HG03066 (cell line): ENCODE measurements around the gene RPL39L.
"Not testable (repeated sequence)": the region's sequence is repeated elsewhere in the genome, so short reads cannot be mapped to it uniquely, and the experiment has no call there.

ENCODE experiments used
- ATAC-seq: cut with Tn5 transposase; IDR thresholded peaks from one replicate; pipeline ENCODE4 v1.9.1; 2021; ENCODE audit warnings: low read depth; ENCODE audit not compliant: unreplicated experiment

Gene RPL39L

GRCh38 chr3:187145149-187145895 is 6.0 kb upstream of the RPL39L start:
- no peak for ATAC-seq

DNA sequence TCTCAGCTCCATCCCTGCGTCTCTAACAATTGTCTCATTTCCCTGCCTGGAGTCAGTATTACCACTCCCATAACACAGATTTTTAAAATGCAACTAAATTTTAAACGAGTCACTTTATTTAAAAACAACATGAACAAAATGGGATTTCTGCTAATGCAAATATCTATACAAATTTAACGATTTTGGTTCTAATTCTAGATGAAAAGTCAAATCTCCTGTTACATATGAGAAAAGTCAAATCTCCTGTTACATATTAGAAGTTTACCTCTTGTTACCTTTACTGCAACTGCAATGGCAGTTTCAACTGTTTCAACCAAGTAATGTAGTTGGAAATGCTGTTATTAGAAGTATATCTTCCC is 578 bp upstream of the RPL39L start:
- ATAC-seq = no peak

- no peak for ATAC-seq
Observed at GRCh38 chr3:187136936-187137335, 2.4 kb downstream of the RPL39L start.

- no peak for ATAC-seq
Observed at GRCh38 chr3:187136337-187136736, 3.0 kb downstream of the RPL39L start.

GRCh38 chr3:187135172-187135690 is 4.1 kb downstream of the RPL39L start:
- not testable (repeated sequence) for ATAC-seq

GRCh38 chr3:187133181-187133580 is 6.1 kb downstream of the RPL39L start:
- ATAC-seq = not testable (repeated sequence)

DNA sequence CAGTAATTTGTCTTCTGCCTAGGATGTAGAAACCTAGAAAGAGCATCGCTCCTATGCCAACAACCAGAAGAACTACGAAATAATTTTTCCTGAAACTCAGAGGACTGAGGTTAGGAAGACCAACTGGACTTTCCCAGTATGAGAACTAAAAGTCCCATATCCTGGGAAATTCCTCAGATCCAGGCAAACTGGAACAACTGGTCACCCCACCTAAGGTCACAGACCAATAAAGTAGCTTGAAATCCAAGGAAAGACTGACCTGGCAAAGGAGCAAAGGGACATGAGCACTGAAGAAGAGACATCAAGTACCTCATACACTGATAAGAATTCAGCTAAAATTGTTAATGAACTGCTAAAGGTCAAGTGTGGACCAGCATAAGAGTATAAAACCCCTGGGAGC is 6.6 kb downstream of the RPL39L start:
- ATAC-seq = no peak

GRCh38 chr3:187131981-187132380 is 7.3 kb downstream of the RPL39L start:
- no peak for ATAC-seq

GRCh38 chr3:187130346-187131066 is 8.8 kb downstream of the RPL39L start:
- peak; percentile 76 for ATAC-seq

DNA sequence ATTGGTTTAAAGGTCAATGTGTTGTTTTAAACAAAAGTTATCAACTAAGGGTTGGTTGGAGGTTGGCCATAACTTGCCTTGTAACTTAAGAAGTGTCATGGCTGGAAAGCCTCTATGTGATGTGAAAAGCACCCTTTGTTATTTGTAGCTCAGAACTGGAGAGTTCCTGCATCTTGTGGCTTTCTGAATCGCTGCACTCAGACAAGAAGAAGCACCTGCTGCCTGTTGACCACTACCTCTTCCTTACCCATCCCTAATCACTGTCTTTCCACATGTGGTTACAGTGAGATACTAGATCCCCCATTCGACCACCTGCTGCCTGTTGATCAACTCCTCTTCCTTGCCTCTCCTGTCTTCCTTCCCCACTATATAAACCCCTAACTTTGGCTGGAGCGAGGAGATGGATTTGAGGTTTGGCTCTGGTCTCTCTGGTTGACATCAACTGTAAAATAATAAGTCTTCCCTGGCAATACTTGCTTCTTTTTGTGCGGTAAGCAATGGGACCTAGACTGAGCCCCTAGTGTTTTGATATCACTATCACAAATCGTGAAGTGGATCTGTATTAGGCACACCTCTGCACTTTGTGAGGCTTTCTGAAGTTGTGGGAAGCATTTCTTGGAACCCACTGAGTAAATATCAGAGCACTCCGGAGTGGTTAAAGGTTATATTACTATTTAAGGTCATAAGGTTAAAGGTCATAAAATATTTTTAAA is 13.8 kb downstream of the RPL39L start:
- peak; percentile 86 for ATAC-seq

DNA sequence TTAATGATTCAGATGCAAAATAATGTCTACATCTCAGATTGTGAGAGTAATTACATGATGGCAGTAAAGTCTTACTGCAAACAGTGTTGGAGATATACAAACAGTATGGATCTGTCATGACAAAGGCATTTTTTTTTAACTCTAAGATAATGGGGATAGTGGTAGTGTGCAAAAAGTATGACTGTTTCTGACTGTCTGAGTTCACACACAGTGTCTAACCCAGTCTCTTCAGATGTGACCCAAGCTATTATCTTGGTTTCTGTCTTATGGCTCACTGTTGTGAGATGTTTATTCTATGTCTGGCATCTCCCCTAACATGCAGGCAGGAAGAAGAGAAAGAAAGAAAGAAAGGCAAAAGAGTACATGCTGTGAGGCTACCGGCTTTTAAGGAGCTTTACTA is 17.0 kb downstream of the RPL39L start:
- no peak for ATAC-seq

DNA sequence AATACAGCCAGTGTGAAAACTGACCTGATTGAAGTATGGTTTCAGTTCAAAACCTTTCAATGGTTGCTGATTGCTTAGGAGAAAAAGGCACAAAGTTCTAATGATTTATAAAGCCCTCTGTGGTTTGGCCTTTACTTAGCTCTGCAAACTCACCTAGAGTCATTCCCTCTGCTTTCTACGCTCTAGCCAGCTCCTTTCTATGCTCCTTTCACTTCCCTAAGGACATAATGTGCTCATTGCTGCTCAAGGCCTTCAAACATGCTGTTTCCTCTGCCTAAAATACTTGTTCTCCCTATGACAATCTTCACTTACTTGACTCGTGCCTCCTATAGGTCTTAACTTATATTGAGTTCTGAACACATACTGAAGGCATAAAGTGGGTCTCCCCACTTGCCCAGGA is 19.0 kb downstream of the RPL39L start:
- ATAC-seq = no peak

- no peak for ATAC-seq
Observed at GRCh38 chr3:187114511-187114910, 24.8 kb downstream of the RPL39L start.

- no peak for ATAC-seq
Observed at GRCh38 chr3:187112934-187113793, 26.1 kb downstream of the RPL39L start.

GRCh38 chr3:187110156-187110555 is 29.1 kb downstream of the RPL39L start:
- ATAC-seq = no peak

DNA sequence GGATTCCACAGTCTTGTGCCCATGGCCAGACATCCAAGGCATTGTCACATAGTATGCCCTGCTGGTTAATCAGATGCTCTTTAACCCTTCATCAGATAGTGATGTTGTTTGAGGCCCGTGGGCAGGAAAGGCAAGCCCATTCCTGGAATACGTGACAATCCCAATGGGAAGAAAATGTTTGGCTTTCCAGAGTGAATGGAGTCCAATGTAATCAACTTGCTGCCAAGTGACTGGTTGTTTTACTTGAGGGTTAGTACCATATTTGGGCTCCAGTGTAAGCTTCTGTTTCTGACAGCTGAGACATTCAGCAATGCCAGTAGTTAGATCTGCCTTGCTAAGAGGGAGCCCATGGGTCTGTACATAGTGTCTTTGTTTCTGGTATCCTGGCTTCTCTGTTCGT is 31.3 kb downstream of the RPL39L start:
- no peak for ATAC-seq

GRCh38 chr3:187105700-187106099 is 33.6 kb downstream of the RPL39L start:
- no peak for ATAC-seq

GRCh38 chr3:187104933-187105332 is 34.4 kb downstream of the RPL39L start:
- no peak for ATAC-seq

DNA sequence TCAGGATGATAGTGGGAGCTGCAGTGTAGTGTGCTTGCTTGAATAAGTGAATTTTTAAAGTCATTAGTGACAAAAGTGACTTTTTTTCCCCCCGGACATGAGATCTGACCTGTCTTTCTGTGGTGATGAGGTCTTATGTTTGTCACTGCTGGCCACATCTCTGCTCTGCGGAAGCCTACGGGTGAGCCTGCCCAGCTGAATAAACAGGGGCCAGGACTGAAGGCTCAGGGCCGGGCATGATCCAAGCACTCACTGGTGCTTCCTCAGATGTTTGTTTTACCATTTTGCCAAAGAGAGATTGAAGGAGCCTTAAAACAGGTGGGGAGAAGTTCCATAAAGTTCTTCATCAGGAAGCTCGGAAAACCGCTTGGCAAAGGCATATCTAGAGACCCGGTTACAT is 35.0 kb downstream of the RPL39L start:
- no peak for ATAC-seq

GRCh38 chr3:187103251-187103650 is 36.0 kb downstream of the RPL39L start:
- ATAC-seq = no peak
